NB4 (cell line): ENCODE measurements around the gene ZBTB11.

Experiments
- POLR2A ChIP-seq: IDR thresholded peaks from 2 replicates; pipeline ENCODE4 v1.6.1; 2011; ENCODE audit warnings: mild to moderate bottlenecking; ENCODE audit not compliant: insufficient read length; ENCODE audit errors: extremely low read depth
- TF ChIP-seq, protein P1 (sequence below): IDR thresholded peaks from one replicate; pipeline ENCODE4 v1.5.1; 2012; ENCODE audit warnings: low read depth, low read length
- TF ChIP-seq, protein P2 (sequence below): IDR thresholded peaks from 2 replicates; pipeline ENCODE4 v1.6.1; 2011; ENCODE audit warnings: low read depth, low read length

DNA sequence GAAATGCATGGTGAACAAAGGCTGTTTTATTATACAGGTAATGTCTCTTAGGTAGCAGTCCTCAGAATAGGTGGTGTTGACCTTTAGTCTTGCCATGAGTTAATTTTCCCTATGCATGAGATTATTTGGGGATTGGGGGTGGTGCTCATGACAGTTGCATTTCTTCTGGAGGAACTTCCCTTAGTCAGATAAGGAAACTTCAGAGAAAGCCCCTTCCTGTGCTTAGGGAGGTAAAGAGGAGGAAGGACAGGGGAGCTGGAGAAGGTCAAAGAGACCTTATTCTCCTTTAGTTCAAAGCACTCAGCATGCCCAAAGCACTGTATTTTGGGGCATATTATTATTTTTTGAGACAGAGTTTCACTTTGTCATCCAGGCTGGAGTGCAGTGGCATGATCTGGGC, 47.7 kb downstream of the ZBTB11 start:
- TF ChIP-seq POLR2A, result no peak
- TF ChIP-seq, protein P1, sequence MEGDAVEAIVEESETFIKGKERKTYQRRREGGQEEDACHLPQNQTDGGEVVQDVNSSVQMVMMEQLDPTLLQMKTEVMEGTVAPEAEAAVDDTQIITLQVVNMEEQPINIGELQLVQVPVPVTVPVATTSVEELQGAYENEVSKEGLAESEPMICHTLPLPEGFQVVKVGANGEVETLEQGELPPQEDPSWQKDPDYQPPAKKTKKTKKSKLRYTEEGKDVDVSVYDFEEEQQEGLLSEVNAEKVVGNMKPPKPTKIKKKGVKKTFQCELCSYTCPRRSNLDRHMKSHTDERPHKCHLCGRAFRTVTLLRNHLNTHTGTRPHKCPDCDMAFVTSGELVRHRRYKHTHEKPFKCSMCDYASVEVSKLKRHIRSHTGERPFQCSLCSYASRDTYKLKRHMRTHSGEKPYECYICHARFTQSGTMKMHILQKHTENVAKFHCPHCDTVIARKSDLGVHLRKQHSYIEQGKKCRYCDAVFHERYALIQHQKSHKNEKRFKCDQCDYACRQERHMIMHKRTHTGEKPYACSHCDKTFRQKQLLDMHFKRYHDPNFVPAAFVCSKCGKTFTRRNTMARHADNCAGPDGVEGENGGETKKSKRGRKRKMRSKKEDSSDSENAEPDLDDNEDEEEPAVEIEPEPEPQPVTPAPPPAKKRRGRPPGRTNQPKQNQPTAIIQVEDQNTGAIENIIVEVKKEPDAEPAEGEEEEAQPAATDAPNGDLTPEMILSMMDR, result no peak
- TF ChIP-seq, protein P2, sequence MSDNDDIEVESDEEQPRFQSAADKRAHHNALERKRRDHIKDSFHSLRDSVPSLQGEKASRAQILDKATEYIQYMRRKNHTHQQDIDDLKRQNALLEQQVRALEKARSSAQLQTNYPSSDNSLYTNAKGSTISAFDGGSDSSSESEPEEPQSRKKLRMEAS, result no peak
